Neural progenitor cell (in vitro differentiated cells): Measurements from ENCODE around the gene ARHGAP9.

Source experiments
- EZH2 ChIP-seq: fragments of 200-600 bp; sonication (generic); IDR thresholded peaks from 2 replicates; pipeline ENCODE4 v1.6.1; 2017; ENCODE audit warnings: antibody characterized with exemption, mild to moderate bottlenecking, moderate library complexity
- TF ChIP-seq, protein P1 (sequence below): fragments of 200-600 bp; sonication (generic); IDR thresholded peaks from 2 replicates; pipeline ENCODE4 v1.5.1; 2017; ENCODE audit warnings: antibody characterized with exemption, mild to moderate bottlenecking

DNA sequence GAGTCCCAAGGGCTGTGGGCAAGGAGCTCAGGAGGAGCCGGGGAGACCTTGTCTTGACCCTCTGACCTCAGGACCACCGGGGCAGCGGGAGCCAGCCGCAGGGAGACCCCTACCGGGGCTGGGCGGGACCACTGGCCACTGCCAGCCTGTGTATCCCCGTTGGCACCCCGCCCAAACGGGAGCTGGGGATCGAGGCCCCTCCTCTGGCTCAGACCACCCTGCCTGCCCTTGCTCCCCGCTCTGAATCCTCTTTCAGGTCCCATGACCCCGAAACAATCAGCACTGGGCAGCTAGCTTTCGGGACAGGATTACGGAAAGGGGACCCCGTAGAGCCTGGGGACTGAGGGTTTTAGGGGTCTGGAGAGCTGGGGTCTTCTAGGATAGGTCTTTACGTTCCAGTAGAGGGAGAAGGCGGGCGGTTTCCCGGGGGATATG lies 18.8 kb downstream of the ARHGAP9 start:
- no peak for TF ChIP-seq EZH2
- TF ChIP-seq, protein P1, sequence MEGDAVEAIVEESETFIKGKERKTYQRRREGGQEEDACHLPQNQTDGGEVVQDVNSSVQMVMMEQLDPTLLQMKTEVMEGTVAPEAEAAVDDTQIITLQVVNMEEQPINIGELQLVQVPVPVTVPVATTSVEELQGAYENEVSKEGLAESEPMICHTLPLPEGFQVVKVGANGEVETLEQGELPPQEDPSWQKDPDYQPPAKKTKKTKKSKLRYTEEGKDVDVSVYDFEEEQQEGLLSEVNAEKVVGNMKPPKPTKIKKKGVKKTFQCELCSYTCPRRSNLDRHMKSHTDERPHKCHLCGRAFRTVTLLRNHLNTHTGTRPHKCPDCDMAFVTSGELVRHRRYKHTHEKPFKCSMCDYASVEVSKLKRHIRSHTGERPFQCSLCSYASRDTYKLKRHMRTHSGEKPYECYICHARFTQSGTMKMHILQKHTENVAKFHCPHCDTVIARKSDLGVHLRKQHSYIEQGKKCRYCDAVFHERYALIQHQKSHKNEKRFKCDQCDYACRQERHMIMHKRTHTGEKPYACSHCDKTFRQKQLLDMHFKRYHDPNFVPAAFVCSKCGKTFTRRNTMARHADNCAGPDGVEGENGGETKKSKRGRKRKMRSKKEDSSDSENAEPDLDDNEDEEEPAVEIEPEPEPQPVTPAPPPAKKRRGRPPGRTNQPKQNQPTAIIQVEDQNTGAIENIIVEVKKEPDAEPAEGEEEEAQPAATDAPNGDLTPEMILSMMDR: peak; percentile 35
